ENCODE measurements around the gene RNF114.
A peak's percentile ranks its signal among the peaks of the same experiment; 100 is the strongest.
"Not testable (repeated sequence)": the region's sequence is repeated elsewhere in the genome, so short reads cannot be mapped to it uniquely, and the experiment has no call there.

RNF114 gene

DNA sequence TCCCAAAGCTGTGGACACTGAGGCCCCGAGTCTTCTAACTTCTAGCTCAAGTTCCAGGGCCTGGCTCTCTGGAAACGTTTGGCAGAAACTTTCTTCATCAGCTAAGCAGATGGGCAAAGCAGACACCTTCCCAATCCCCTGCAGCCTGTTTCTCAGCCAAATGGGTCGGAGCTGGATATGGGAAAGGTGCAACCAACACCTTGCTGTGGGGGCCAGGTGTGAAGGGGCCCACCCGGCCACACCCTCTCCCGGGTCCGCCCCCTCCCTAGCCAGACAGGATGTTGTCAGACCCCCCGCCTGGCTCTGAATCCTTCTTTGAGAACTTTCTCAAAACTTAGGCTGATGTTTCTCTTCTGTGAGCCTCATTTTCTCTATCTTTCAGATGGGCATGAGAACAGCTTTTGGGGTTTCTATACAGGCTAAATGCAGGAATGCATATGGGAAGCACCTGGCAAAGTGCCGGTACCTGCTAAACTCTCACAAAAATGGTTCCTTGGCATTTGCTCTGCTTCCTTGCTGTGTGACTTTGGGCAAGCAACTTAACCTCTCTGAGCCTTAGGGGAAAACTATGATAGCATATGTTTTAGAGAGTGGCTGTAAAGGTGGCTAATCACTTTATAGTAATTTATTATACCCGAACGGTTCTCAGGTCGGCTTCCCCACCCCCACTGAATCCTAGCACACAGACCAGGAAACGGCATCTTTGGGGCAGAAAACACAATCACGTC, 48.4 kb downstream of the RNF114 start:
- peaks cover 0 to 23% of the 10 kb centered on the region in 2 donors for H3K27me3 Mint-ChIP-seq
- peak overlapping the region in 1 of 2 donors; percentile 70 for H3K4me3 Mint-ChIP-seq
- ATAC-seq (replicated peaks) (no peak), DNase-seq (no peak)
- peak overlapping the region in 1 of 2 donors; percentile 71 for H3K27ac Mint-ChIP-seq
- H3K36me3 Mint-ChIP-seq (ENCODE audit: insufficient read depth), result peaks cover 18% of the 10 kb centered on the region
- peaks cover 13 to 17% of the 10 kb centered on the region in 2 donors for H3K4me1 Mint-ChIP-seq (ENCODE audit: low read depth in 2 of 2)
- H3K9me3 Mint-ChIP-seq, result no peaks in the 10 kb centered on the region

DNA sequence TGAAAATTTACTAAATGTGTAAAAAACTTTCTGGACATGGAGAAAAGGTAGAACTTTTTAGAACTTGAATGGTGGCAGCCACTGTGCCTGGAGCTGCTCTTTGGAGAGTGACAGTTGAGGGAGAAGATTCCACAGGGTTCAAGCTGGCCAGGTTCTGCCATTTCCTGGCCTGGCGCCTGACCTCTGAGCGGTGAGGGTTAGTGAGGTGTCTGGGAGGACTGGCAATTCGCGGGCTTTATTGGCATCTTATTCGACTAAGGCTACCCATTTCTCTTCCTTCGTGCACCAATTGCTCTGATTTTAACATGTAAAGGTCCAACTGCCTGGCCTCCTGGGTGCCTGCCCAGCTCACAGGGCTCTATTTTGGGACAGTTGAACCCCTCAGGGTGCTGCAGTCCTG, 49.0 kb downstream of the RNF114 start:
- Mint-ChIP-seq H3K36me3 (ENCODE audit: insufficient read depth) (peaks cover 18% of the 10 kb centered on the region), H3K4me3 (no peak overlapping the region), H3K27ac (no peak overlapping the region), H3K27me3 (peaks cover 2 to 29% of the 10 kb centered on the region in 2 donors), H3K9me3 (no peaks in the 10 kb centered on the region), H3K4me1 (ENCODE audit: low read depth in 2 of 2) (peaks cover 13 to 17% of the 10 kb centered on the region in 2 donors)
- no peak for ATAC-seq (replicated peaks)
- DNase-seq, result no peak

- Mint-ChIP-seq H3K4me1 (ENCODE audit: low read depth in 2 of 2) (peaks cover 13 to 15% of the 10 kb centered on the region in 2 donors), H3K9me3 (no peaks in the 10 kb centered on the region), H3K27ac (no peak overlapping the region), H3K36me3 (ENCODE audit: insufficient read depth) (peaks cover 18% of the 10 kb centered on the region), H3K4me3 (no peak overlapping the region), H3K27me3 (peaks cover 6 to 33% of the 10 kb centered on the region in 2 donors)
- DNase-seq (no peak), ATAC-seq (replicated peaks) (no peak)
Observed at GRCh38 chr20:49985617-49986016, 49.4 kb downstream of the RNF114 start.

DNA sequence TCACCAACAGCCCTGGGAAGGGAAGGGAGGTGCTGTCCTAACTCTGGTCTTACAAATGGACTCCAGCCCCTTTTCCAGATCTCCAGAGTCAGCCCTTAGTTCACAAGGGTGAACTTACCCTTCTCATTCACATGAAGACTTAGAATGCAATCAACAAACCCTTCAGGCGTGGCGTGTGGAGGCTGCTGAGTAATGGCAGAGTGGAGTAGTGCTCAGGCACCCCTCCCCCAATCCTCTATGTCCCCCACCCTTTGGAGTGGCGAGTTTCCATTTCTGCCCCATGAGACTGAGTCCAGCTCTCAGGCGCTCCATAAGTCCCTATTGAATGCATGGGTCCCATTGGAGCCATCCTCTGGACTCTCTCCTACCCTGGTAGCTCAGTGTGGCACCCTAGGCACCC, 49.9 kb downstream of the RNF114 start:
- ATAC-seq (replicated peaks) (no peak), DNase-seq (no peak)
- Mint-ChIP-seq H3K4me1 (ENCODE audit: low read depth in 2 of 2) (peaks cover 13 to 15% of the 10 kb centered on the region in 2 donors), H3K4me3 (no peak overlapping the region), H3K27me3 (peaks cover 6 to 37% of the 10 kb centered on the region in 2 donors), H3K36me3 (ENCODE audit: insufficient read depth) (peaks cover 18% of the 10 kb centered on the region), H3K9me3 (no peaks in the 10 kb centered on the region), H3K27ac (no peak overlapping the region)

DNA sequence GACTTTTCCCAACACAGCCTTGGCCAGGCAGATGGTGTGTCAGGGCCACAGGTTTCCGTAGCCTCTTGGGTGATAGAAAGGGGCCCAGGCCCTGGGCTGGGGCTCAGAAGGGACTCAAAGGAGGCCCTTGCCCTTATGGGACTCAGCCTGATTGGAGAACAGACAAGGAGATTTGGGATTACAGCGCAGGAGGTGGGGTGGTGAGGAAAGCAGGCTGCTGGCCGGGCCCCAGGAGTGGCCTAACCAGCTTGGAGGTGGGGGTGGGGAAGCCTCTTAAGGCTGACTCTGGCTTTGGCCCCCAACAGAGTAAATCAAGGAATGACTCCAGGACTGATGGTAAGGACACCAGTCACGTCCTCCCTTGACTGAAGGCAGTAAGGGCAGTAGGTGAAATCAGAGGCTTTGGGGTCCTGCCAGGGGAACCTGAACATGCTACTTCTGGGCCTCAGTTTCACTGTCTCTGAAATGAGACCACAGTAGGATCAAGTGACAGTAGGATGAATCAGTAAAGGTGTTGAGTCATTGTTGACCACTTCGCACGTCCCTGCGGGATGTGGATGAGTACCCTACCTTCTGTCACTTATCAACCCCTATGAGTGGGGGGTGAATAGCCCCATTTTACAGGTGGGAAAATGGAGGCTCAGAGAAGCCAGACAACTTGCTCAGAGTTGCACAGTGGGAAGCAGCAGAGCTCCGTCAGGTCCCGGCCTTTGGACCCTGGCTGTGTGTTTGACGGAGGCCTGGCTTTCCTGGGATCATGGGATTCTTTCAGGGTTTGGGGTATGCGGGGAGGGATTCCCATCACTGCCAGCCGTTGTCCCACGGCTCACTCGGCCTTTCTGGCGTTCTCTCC, 51.0 kb downstream of the RNF114 start:
- peaks cover 6 to 39% of the 10 kb centered on the region in 2 donors for H3K27me3 Mint-ChIP-seq
- ATAC-seq (replicated peaks), result no peak
- H3K27ac Mint-ChIP-seq, result no peak overlapping the region
- peaks cover 20% of the 10 kb centered on the region for H3K36me3 Mint-ChIP-seq (ENCODE audit: insufficient read depth)
- H3K4me3 Mint-ChIP-seq, result no peak overlapping the region
- peaks cover 8 to 12% of the 10 kb centered on the region in 2 donors for H3K4me1 Mint-ChIP-seq (ENCODE audit: low read depth in 2 of 2)
- H3K9me3 Mint-ChIP-seq, result no peaks in the 10 kb centered on the region
- no peak for DNase-seq

DNA sequence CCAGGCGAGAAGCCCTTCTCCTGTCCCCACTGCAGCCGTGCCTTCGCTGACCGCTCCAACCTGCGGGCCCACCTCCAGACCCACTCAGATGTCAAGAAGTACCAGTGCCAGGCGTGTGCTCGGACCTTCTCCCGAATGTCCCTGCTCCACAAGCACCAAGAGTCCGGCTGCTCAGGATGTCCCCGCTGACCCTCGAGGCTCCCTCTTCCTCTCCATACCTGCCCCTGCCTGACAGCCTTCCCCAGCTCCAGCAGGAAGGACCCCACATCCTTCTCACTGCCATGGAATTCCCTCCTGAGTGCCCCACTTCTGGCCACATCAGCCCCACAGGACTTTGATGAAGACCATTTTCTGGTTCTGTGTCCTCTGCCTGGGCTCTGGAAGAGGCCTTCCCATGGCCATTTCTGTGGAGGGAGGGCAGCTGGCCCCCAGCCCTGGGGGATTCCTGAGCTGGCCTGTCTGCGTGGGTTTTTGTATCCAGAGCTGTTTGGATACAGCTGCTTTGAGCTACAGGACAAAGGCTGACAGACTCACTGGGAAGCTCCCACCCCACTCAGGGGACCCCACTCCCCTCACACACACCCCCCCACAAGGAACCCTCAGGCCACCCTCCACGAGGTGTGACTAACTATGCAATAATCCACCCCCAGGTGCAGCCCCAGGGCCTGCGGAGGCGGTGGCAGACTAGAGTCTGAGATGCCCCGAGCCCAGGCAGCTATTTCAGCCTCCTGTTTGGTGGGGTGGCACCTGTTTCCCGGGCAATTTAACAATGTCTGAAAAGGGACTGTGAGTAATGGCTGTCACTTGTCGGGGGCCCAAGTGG, 51.9 kb downstream of the RNF114 start:
- Mint-ChIP-seq H3K27me3 (peaks cover 6 to 39% of the 10 kb centered on the region in 2 donors), H3K9me3 (no peaks in the 10 kb centered on the region), H3K36me3 (ENCODE audit: insufficient read depth) (peaks cover 19% of the 10 kb centered on the region), H3K4me3 (no peak overlapping the region), H3K27ac (no peak overlapping the region), H3K4me1 (ENCODE audit: low read depth in 2 of 2) (peaks cover 6 to 7% of the 10 kb centered on the region in 2 donors)
- DNase-seq (no peak), ATAC-seq (replicated peaks) (no peak)

DNA sequence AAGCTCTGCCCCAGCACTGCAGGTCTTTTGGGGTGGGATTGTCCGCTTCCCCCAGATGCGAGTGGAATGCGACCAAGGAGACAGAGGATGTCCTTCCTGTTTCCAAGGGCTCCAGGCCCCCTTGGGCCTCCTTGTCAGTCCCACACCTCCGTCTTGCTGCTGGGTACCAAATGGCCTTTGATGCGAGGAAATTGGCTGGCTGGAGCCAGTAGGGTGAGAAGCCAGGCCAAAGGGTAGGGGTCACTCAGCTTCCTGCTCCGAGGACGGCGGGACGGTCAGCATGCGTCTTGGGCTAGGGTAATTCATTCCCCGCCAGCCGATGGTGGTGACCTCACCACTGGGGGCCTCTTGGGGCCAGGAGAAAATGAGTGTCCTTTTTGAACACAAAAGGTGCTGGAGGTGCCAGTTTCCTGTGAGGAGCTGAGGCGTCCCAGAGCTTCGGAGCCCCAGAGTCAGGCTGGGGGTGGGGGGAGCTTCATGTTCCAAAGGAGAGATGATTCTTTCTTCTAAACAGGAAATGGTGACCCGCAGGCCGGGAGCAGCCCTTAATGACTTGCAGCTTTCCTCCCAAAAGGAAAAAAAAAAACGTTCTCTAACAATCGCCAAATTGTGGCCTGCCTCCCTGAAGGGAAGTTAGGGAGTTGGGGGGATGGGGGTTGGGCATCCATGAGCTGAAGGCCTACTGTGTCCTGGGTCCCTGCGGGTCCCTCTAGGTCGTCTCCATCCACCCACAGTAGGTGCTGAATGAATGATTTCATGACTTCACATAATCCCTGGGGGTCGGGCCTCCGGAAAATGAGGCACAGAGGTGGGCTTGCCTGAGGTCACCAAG, 53.3 kb downstream of the RNF114 start:
- Mint-ChIP-seq H3K27ac (no peak overlapping the region), H3K27me3 (peaks cover 6 to 30% of the 10 kb centered on the region in 2 donors), H3K36me3 (ENCODE audit: insufficient read depth) (peaks cover 15% of the 10 kb centered on the region), H3K4me3 (no peak overlapping the region), H3K4me1 (ENCODE audit: low read depth in 2 of 2) (no peaks in the 10 kb centered on the region), H3K9me3 (no peaks in the 10 kb centered on the region)
- no peak for DNase-seq
- ATAC-seq (replicated peaks), result no peak

GRCh38 chr20:49990271-49990720, 54.1 kb downstream of the RNF114 start:
- Mint-ChIP-seq H3K4me1 (ENCODE audit: low read depth in 2 of 2) (no peaks in the 10 kb centered on the region), H3K27ac (no peak overlapping the region), H3K36me3 (ENCODE audit: insufficient read depth) (peaks cover 19% of the 10 kb centered on the region), H3K9me3 (no peaks in the 10 kb centered on the region), H3K4me3 (no peak overlapping the region), H3K27me3 (peaks cover 6 to 30% of the 10 kb centered on the region in 2 donors)
- no peak for ATAC-seq (replicated peaks)
- no peak for DNase-seq

GRCh38 chr20:49993301-49993751, 57.1 kb downstream of the RNF114 start:
- no peaks in the 10 kb centered on the region for H3K4me1 Mint-ChIP-seq (ENCODE audit: low read depth in 2 of 2)
- H3K27me3 Mint-ChIP-seq, result peaks cover 27 to 49% of the 10 kb centered on the region in 2 donors
- DNase-seq (no peak), ATAC-seq (replicated peaks) (peak; percentile 21)
- H3K9me3 Mint-ChIP-seq, result no peaks in the 10 kb centered on the region
- H3K36me3 Mint-ChIP-seq (ENCODE audit: insufficient read depth), result peaks cover 16% of the 10 kb centered on the region
- H3K27ac Mint-ChIP-seq, result no peak overlapping the region
- no peak overlapping the region for H3K4me3 Mint-ChIP-seq

GRCh38 chr20:49995586-49995985, 59.4 kb downstream of the RNF114 start:
- H3K27me3 Mint-ChIP-seq, result peaks cover 24 to 40% of the 10 kb centered on the region in 2 donors
- no peak for DNase-seq

GRCh38 chr20:49998478-49999188, 62.4 kb downstream of the RNF114 start:
- not testable (repeated sequence) for H3K27ac Mint-ChIP-seq; H3K36me3 Mint-ChIP-seq (ENCODE audit: insufficient read depth); DNase-seq; H3K9me3 Mint-ChIP-seq; ATAC-seq (replicated peaks); H3K4me1 Mint-ChIP-seq (ENCODE audit: low read depth in 2 of 2); H3K4me3 Mint-ChIP-seq
- H3K27me3 Mint-ChIP-seq, result peaks cover 33 to 47% of the 10 kb centered on the region in 2 donors

More at GRCh38 chr20:49995586-49995985, 59.4 kb downstream of the RNF114 start:
- H3K4me1 Mint-ChIP-seq (ENCODE audit: low read depth in 2 of 2), result no peaks in the 10 kb centered on the region
- H3K9me3 Mint-ChIP-seq, result no peaks in the 10 kb centered on the region
- no peak overlapping the region for H3K27ac Mint-ChIP-seq
- ATAC-seq (replicated peaks), result no peak
- no peak overlapping the region for H3K4me3 Mint-ChIP-seq
- peaks cover 12% of the 10 kb centered on the region for H3K36me3 Mint-ChIP-seq (ENCODE audit: insufficient read depth)

DNA sequence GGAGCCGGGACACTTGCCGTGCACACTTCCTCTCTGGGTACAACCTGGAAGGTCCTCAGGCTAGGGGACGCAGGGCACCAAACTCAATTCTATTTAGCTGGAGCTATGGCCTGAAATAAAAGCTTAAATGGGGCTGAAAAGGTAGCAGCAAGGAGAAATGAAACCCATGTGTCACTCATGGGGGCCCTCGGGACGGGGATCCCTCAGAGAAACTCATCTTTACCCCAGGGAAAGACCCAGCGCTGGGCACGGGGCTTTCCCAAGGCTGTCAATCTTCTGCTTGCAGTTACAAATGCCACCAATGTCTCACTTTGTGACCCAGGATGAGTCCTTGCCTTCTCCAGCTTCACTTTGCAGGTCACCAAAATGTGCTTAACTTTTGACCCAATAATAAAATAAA, 63.1 kb downstream of the RNF114 start:
- no peak for DNase-seq
- Mint-ChIP-seq H3K36me3 (ENCODE audit: insufficient read depth) (peaks cover 6% of the 10 kb centered on the region), H3K27ac (no peak overlapping the region), H3K27me3 (peaks cover 33 to 49% of the 10 kb centered on the region in 2 donors), H3K4me1 (ENCODE audit: low read depth in 2 of 2) (no peaks in the 10 kb centered on the region), H3K9me3 (no peaks in the 10 kb centered on the region), H3K4me3 (no peak overlapping the region)
- peak; percentile 35 for ATAC-seq (replicated peaks)

All from effector memory CD8-positive, alpha-beta T cell (primary cell).